ENCODE results near the gene UGCG. TPM values are rescaled to one million over a fixed set of nuclear protein-coding genes. Genes with fewer than 3 reads are reported as not detected.

UGCG gene
- total RNA-seq, 1 experiment from 2014 or later, result 32.6 TPM

- no peaks in the 10 kb centered on the region for H3K36me3 ChIP-seq (ENCODE audit: control insufficient read depth in 1 of 2, insufficient read depth in 2 of 2, low read length in 2 of 2)
- H3K4me1 ChIP-seq (ENCODE audit: control insufficient read depth in 1 of 2, insufficient read depth in 2 of 2, low read length in 2 of 2), result peaks cover 0 to 11% of the 10 kb centered on the region in 2 experiments; a peak in 2 of 4 replicates
- ChIA-PET RAD21 (ENCODE audit: low non-redundant PET in 1 of 2, low total read pairs in 2 of 2, uncharacterized antibody in 2 of 2, unreplicated experiment in 2 of 2) (no interaction called here), POLR2A (no interaction called here), CTCF (no interaction called here)
- no peaks in the 10 kb centered on the region for H3K27me3 ChIP-seq (ENCODE audit: insufficient read depth, low read length)
- H4K20me1 ChIP-seq (ENCODE audit: insufficient read depth), result no peaks in the 10 kb centered on the region
- H3K79me2 ChIP-seq (ENCODE audit: insufficient read depth, low read length), result no peaks in the 10 kb centered on the region
- H3K9me2 ChIP-seq (ENCODE audit: insufficient read depth), result no peaks in the 10 kb centered on the region
- DNase-seq (ENCODE audit: low read depth, low spot score) (no peak), ATAC-seq (no peak)
- H2AFZ ChIP-seq (ENCODE audit: low read depth, low read length, poor library complexity, severe bottlenecking), result no peak overlapping the region
- H3K9ac ChIP-seq (ENCODE audit: low read length), result no peak overlapping the region
- no peak overlapping the region for H3K27ac ChIP-seq (ENCODE audit: low read depth, low read length)
- BruUV-seq (replicated peaks), result no TSS peak
- intact Hi-C loops (cut with micrococcal nuclease), result no loop called here
- H3K9me3 ChIP-seq (ENCODE audit: control insufficient read depth in 1 of 2, insufficient read depth in 1 of 2, low read depth in 1 of 2, low read length in 2 of 2), result no peaks in the 10 kb centered on the region
- no peak overlapping the region for H3K4me3 ChIP-seq (replicated peaks in 1 of 2; ENCODE audit: low read depth in 1 of 2, low read length in 2 of 2)
- H3K4me2 ChIP-seq (ENCODE audit: low read length), result no peak overlapping the region
- TF ChIP-seq YY1 (IDR thresholded peaks at IDR 0.05; ENCODE audit: extremely low read depth, insufficient replicate concordance, low read depth, low read length) (no peak), ELF1 (IDR thresholded peaks at IDR 0.05; ENCODE audit: borderline replicate concordance, low read depth) (no peak), EZH2 (IDR thresholded peaks at IDR 0.05) (no peak), JUND (IDR thresholded peaks at IDR 0.05) (no peak), RAD21 (IDR thresholded peaks at IDR 0.05; ENCODE audit: low read depth) (no peak), CBX3 (IDR thresholded peaks at IDR 0.05; ENCODE audit: low read depth) (no peak), SIN3A (IDR thresholded peaks at IDR 0.05; ENCODE audit: low read depth) (no peak), POLR2AphosphoS5 (IDR thresholded peaks at IDR 0.05; ENCODE audit: low read depth, low read length) (no peak), FOSL1 (IDR thresholded peaks at IDR 0.05; ENCODE audit: low read depth) (no peak), ZNF274 (IDR thresholded peaks at IDR 0.05; ENCODE audit: low read depth, low read length) (no peak), POLR2A (IDR thresholded peaks at IDR 0.05; ENCODE audit: borderline replicate concordance, extremely low read depth, insufficient read depth, insufficient read length) (no peak)
Measured at GRCh38 chr9:111871499-111871855, 25.1 kb upstream of the UGCG start.

DNA sequence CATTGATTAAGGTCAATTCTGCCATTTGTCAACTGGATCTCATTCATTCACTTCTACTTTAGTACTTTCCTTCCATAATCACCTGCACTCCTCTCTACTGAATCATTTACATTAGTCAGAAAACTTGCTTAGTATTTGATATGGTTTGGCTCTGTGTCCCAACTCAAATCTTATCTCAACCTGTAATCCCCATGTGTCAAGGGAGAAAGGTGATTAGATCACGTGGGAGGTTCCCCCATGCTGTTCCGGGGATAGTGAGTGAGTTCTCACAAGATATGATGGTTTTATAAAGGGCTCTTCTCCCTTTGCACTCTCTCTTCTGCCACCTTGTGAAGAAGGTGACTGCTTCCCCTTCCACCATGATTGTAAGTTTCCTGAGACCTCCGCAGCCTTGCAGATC lies 23.7 kb upstream of the UGCG start:
- no peaks in the 10 kb centered on the region for H3K27me3 ChIP-seq (ENCODE audit: insufficient read depth, low read length)
- TF ChIP-seq, protein P1, sequence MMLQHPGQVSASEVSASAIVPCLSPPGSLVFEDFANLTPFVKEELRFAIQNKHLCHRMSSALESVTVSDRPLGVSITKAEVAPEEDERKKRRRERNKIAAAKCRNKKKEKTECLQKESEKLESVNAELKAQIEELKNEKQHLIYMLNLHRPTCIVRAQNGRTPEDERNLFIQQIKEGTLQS (IDR thresholded peaks at IDR 0.05), result no peak
- TF ChIP-seq, protein P2, sequence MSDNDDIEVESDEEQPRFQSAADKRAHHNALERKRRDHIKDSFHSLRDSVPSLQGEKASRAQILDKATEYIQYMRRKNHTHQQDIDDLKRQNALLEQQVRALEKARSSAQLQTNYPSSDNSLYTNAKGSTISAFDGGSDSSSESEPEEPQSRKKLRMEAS (IDR thresholded peaks at IDR 0.05), result no peak
- TF ChIP-seq EZH2 (IDR thresholded peaks at IDR 0.05) (no peak), YY1 (IDR thresholded peaks at IDR 0.05; ENCODE audit: extremely low read depth, insufficient replicate concordance, low read depth, low read length) (no peak), EZH2phosphoT487 (IDR thresholded peaks at IDR 0.05; ENCODE audit: borderline replicate concordance) (no peak), ZFX (IDR thresholded peaks at IDR 0.05) (no peak), SIN3A (IDR thresholded peaks at IDR 0.05; ENCODE audit: low read depth) (no peak), POLR2A (IDR thresholded peaks at IDR 0.05; ENCODE audit: borderline replicate concordance, extremely low read depth, insufficient read depth, insufficient read length) (no peak), ELF1 (IDR thresholded peaks at IDR 0.05; ENCODE audit: borderline replicate concordance, low read depth) (no peak), RAD21 (IDR thresholded peaks at IDR 0.05; ENCODE audit: low read depth) (no peak)
- H3K36me3 ChIP-seq (ENCODE audit: control insufficient read depth in 1 of 2, insufficient read depth in 2 of 2, low read length in 2 of 2), result no peaks in the 10 kb centered on the region
- H3K79me2 ChIP-seq (ENCODE audit: insufficient read depth, low read length), result no peaks in the 10 kb centered on the region
- no peak overlapping the region for H3K4me3 ChIP-seq (replicated peaks in 1 of 2; ENCODE audit: low read depth in 1 of 2, low read length in 2 of 2)
- H4K20me1 ChIP-seq (ENCODE audit: insufficient read depth), result no peaks in the 10 kb centered on the region
- CTCF ChIA-PET, result no interaction called here
- RAD21 ChIA-PET (ENCODE audit: low non-redundant PET in 1 of 2, low total read pairs in 2 of 2, uncharacterized antibody in 2 of 2, unreplicated experiment in 2 of 2), result no interaction called here
- H3K9ac ChIP-seq (ENCODE audit: low read length), result no peak overlapping the region
- no peaks in the 10 kb centered on the region for H3K9me2 ChIP-seq (ENCODE audit: insufficient read depth)
- ATAC-seq, result no peak
- no TSS peak for BruUV-seq (replicated peaks)
- no peaks in the 10 kb centered on the region for H3K4me1 ChIP-seq (ENCODE audit: control insufficient read depth in 1 of 2, insufficient read depth in 2 of 2, low read length in 2 of 2)
- no peaks in the 10 kb centered on the region for H3K9me3 ChIP-seq (ENCODE audit: control insufficient read depth in 1 of 2, insufficient read depth in 1 of 2, low read depth in 1 of 2, low read length in 2 of 2)
- intact Hi-C loops (cut with micrococcal nuclease), result no loop called here
- H2AFZ ChIP-seq (ENCODE audit: low read depth, low read length, poor library complexity, severe bottlenecking), result no peak overlapping the region
- POLR2A ChIA-PET, result no interaction called here
- no peak for DNase-seq (ENCODE audit: low read depth, low spot score)
- H3K27ac ChIP-seq (ENCODE audit: low read depth, low read length), result no peak overlapping the region
- H3K4me2 ChIP-seq (ENCODE audit: low read length), result no peak overlapping the region
